ENCODE measurements around the gene MREG.

DNA sequence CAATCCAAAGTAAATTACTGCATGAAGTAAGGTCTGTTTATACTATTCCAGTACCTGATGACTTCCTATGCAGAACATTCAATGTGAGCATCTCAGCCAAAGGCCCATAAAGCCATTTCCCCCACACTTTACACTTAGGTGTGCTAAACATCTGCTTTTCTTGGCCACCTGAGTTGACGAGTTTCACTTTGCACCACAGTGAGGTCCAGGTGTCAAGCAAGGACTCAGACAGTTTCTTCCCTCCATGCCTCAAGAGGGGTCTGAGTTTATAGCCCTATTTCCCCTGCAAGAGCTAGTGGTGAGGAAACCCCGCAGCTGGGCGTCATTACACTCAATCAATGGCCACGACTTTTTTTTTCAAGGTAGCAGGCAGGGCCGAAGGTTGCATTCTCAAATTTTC is 107.7 kb downstream of the MREG start:
- TF ChIP-seq, protein P1, sequence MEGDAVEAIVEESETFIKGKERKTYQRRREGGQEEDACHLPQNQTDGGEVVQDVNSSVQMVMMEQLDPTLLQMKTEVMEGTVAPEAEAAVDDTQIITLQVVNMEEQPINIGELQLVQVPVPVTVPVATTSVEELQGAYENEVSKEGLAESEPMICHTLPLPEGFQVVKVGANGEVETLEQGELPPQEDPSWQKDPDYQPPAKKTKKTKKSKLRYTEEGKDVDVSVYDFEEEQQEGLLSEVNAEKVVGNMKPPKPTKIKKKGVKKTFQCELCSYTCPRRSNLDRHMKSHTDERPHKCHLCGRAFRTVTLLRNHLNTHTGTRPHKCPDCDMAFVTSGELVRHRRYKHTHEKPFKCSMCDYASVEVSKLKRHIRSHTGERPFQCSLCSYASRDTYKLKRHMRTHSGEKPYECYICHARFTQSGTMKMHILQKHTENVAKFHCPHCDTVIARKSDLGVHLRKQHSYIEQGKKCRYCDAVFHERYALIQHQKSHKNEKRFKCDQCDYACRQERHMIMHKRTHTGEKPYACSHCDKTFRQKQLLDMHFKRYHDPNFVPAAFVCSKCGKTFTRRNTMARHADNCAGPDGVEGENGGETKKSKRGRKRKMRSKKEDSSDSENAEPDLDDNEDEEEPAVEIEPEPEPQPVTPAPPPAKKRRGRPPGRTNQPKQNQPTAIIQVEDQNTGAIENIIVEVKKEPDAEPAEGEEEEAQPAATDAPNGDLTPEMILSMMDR (conservative IDR thresholded peaks at IDR 0.05; ENCODE audit: low read depth, low read length), result no peak
- TF ChIP-seq EZH2 (IDR thresholded peaks at IDR 0.05; ENCODE audit: borderline replicate concordance, low read depth, low read length, poor library complexity, severe bottlenecking), result no peak
